ENCODE measurements around the gene OR14C36. TPM values are rescaled to one million over a fixed set of nuclear protein-coding genes. Genes with fewer than 3 reads are reported as not detected.
"Not testable (repeated sequence)": the region's sequence is repeated elsewhere in the genome, so short reads cannot be mapped to it uniquely, and the experiment has no call there.

Gene OR14C36, protein sequence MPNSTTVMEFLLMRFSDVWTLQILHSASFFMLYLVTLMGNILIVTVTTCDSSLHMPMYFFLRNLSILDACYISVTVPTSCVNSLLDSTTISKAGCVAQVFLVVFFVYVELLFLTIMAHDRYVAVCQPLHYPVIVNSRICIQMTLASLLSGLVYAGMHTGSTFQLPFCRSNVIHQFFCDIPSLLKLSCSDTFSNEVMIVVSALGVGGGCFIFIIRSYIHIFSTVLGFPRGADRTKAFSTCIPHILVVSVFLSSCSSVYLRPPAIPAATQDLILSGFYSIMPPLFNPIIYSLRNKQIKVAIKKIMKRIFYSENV
- total RNA-seq = not detected
- long read RNA-seq = 0 reads

DNA sequence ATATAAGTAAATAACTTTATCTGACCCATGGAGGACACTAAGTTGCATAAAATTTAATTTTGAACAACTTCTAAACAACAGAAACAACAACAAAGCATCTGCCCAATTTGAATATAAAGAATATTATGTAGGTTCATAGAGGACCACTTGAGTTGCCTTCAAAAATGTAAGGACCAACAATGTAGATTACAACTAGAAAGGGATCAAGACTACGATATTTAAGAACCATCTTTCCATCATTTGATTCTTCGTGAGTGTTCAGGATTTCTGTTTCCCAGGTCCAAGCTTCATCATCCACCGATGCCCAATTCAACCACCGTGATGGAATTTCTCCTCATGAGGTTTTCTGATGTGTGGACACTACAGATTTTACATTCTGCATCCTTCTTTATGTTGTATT is at the start of gene OR14C36:
Gene OR14C36 (plus strand): TSS at position 301 of the 400 bp plus-strand sequence. CDS start 0 bp downstream, at position 301.
- ATAC-seq (ENCODE audit: poor library complexity) (no peak), DNase-seq (no peak)
- intact Hi-C loops (cut with DNase I) = no loop called here

GRCh38 chr1:248303324-248303723 is 45.3 kb upstream of the OR14C36 start, which contains the start of gene OR2T12:
OR2T12 (minus strand) TSS chr1:248303424; CDS start chr1:248295578, 7,846 bp downstream.
- DNase-seq (no peak), ATAC-seq (ENCODE audit: poor library complexity) (no peak)
- intact Hi-C loops (cut with DNase I) = no loop called here

- intact Hi-C loops (cut with DNase I); ATAC-seq (ENCODE audit: poor library complexity); DNase-seq: not testable (repeated sequence)
Measured at GRCh38 chr1:248305672-248306071, 42.9 kb upstream of the OR14C36 start.

DNA sequence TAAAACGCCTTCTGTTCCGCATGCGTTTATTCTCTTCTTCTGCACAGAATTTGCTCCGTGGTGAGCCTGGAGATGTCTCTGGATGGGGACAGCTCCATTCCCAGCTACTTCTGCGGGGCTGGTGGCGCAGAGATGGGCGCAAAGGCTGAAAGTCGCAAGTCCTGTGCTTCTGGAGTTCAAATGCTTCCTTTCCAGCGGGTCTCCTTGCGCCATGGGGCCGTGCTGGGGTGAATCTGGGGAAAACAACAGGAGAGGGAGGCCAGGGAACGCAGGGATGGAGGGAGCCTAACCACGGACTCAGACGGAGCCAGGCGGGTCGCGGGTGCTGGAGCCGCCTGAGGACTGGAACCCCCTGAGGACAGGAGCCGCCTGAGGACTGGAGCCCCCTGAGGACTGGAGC is 42.5 kb upstream of the OR14C36 start:
- ATAC-seq (ENCODE audit: poor library complexity) (no peak), DNase-seq (no peak)
- intact Hi-C loops (cut with DNase I) = no loop called here

- intact Hi-C loops (cut with DNase I); DNase-seq: not testable (repeated sequence)
Measured at GRCh38 chr1:248306740-248307139, 41.8 kb upstream of the OR14C36 start.

GRCh38 chr1:248316796-248317195 is 31.8 kb upstream of the OR14C36 start:
- intact Hi-C loops (cut with DNase I) = no loop called here
- ATAC-seq (ENCODE audit: poor library complexity) = no peak

More at GRCh38 chr1:248306740-248307139, 41.8 kb upstream of the OR14C36 start:
- not testable (repeated sequence) for ATAC-seq (ENCODE audit: poor library complexity)

DNA sequence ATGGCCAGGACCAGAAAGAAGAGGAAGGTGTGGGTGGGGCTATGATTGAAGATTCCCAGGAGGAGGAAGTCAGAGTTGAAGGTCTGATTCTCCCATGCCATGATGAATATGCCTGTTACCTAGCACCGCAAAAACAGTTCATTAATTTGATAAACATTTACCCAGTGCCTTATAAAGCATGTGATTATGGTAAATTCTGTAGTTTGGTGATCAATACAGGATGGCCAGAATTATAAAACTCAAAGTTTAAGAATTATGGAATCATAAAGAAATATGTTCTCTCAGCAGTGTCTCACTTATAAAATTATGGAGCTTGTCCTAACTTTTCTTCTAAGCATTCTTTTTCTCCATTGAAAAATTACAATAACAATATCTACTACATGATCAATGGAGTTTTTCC is 24.1 kb upstream of the OR14C36 start, which contains the start of gene OR2M7:
Gene OR2M7 (minus strand): TSS at position 101 of the 400 bp plus-strand sequence. CDS start 0 bp downstream, at position 101.
- intact Hi-C loops (cut with DNase I) = no loop called here
- no peak for DNase-seq
- ATAC-seq (ENCODE audit: poor library complexity) = no peak

More at GRCh38 chr1:248316796-248317195, 31.8 kb upstream of the OR14C36 start:
- DNase-seq = no peak

DNA sequence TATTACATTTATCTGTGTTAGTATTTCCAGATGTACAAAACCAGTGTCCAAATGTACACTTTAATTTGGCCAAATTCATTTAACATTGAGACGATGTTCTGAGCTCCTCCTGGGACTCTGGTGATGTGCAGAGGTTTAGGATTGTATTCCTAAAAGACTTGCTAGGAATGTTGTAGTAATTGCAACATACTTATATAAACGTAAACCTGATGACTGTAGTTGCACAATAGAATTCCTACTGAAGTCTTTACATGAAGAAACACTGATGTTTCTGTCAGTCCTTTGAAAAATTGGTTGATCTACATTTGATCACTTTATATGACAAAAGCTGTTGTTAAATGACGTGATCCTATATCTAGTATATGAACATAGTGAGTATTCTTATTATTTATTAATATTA is 5.1 kb upstream of the OR14C36 start:
- intact Hi-C loops (cut with DNase I) = no loop called here
- ATAC-seq (ENCODE audit: poor library complexity) (no peak), DNase-seq (no peak)

GRCh38 chr1:248359415-248359814 is 10.8 kb downstream of the OR14C36 start:
- ATAC-seq (ENCODE audit: poor library complexity) (no peak), DNase-seq (no peak)
- intact Hi-C loops (cut with DNase I) = no loop called here

- intact Hi-C loops (cut with DNase I) = no loop called here
- ATAC-seq (ENCODE audit: poor library complexity) = no peak
- no peak for DNase-seq
Measured at GRCh38 chr1:248361121-248361715, 12.6 kb downstream of the OR14C36 start, which contains the start of gene OR2T4. OR2T4 (plus strand) TSS chr1:248361665; CDS start chr1:248361665, 0 bp downstream.

GRCh38 chr1:248366609-248367008 is 18.0 kb downstream of the OR14C36 start:
- no peak for ATAC-seq (ENCODE audit: poor library complexity)
- DNase-seq = no peak
- intact Hi-C loops (cut with DNase I) = no loop called here

DNA sequence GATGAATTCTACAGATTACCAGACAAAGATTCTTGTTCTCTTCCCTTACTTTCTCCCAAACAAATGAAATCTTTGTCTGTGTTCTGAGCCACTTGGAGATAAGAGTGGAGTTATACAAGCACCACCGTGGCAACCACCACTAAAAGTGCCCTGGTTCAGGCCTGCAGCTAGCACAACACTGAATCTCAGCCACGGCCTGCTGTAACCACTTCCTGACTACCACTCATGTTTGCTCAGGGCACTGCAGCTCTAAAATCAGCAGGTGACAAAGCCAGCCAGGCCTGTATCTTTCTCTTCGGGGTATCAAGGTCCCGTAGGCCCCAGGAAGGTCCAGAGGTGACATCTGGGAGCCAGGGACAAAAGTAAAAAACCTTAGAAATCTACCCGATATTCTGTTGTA is 23.8 kb downstream of the OR14C36 start:
- intact Hi-C loops (cut with DNase I) = no loop called here
- ATAC-seq (ENCODE audit: poor library complexity) = no peak
- no peak for DNase-seq

DNA sequence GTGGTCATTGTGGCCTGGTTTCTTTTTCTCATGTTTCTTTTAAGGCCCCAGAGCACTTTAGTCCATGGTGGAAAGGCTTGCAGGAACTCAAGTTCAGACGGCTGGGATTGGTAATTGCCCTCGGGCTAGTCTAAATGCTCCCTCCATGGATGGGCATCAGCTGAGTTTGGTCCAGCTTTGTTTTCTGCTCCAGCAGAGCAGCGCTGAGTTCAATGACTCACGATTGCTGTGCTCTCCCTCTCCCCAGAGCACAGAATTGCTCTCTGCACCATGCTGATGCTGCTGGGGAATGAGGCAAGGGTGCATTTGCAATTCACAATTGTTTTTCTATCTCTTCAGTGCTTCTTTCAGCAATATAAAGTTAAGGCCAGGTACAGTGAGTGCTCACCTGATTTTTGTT is 25.2 kb downstream of the OR14C36 start:
- intact Hi-C loops (cut with DNase I) = no loop called here
- ATAC-seq (ENCODE audit: poor library complexity) (no peak), DNase-seq (no peak)

DNA sequence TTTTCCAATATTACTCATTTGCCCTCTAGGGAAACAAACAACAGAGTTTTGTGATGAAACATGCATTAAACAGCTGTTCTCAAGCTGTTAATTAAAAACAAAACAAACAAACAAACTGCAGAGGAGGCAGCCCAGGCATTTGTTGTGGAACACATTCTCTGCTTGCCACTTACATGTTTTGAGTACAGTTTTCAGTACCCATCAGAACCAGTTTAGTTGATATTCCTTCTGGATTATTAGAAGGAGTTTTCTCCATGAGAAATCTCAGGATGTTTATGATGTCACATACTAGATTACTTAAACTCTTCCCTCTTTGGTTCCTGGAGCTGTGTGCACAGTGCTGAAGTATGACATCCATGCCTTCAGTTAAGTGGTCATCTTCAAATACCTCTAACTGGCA is 26.9 kb downstream of the OR14C36 start, which contains the start of gene OR2T6:
Gene OR2T6 (plus strand): TSS at position 301 of the 400 bp plus-strand sequence. CDS start 11,863 bp downstream, outside the sequence.
- intact Hi-C loops (cut with DNase I) = no loop called here
- ATAC-seq (ENCODE audit: poor library complexity) (no peak), DNase-seq (no peak)

- ATAC-seq (ENCODE audit: poor library complexity) = no peak
- intact Hi-C loops (cut with DNase I) = no loop called here
- DNase-seq = no peak
Measured at GRCh38 chr1:248376916-248377315, 28.3 kb downstream of the OR14C36 start.

- no peak for ATAC-seq (ENCODE audit: poor library complexity)
- intact Hi-C loops (cut with DNase I) = no loop called here
Measured at GRCh38 chr1:248380854-248381253, 32.3 kb downstream of the OR14C36 start.

DNA sequence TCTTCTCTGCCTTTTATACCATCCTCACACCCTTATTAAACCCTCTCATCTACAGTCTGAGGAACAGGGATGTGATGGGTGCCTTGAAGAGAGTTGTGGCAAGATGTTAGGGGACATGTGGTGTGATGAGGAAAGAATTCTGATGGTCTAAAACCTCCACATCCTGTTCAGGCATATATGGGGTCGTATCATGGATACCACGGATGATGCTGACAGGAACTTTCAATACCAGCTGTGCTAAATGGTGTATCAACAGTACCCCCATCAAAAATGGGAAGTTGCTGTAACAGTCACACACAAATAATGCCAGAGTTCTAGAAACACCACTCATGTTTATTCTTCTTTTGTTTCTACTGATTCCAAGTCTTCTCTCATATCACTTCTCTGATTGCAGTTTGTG is 39.9 kb downstream of the OR14C36 start:
- DNase-seq (no peak), ATAC-seq (ENCODE audit: poor library complexity) (no peak)
- intact Hi-C loops (cut with DNase I) = no loop called here

More at GRCh38 chr1:248380854-248381253, 32.3 kb downstream of the OR14C36 start:
- no peak for DNase-seq

GRCh38 chr1:248393050-248393449 is 44.5 kb downstream of the OR14C36 start:
- ATAC-seq (ENCODE audit: poor library complexity) (no peak), DNase-seq (no peak)
- intact Hi-C loops (cut with DNase I) = no loop called here

All from Right ventricle myocardium superior (tissue), 1 donor.